DMS 273 (cell line): ENCODE measurements around the gene MBOAT1.
"Not testable (repeated sequence)": the region's sequence is repeated elsewhere in the genome, so short reads cannot be mapped to it uniquely, and the experiment has no call there.

Experiments used
- DNase-seq: peaks from one replicate; lab custom pipeline; 2025; ENCODE audit not compliant: unreplicated experiment; lab: John Stamatoyannopoulos, UW

Gene MBOAT1

GRCh38 chr6:20173833-20174792, 38.2 kb downstream of the MBOAT1 start:
- DNase-seq, result no peak

GRCh38 chr6:20172842-20173456, 39.3 kb downstream of the MBOAT1 start:
- no peak for DNase-seq

GRCh38 chr6:20170455-20171148, 41.7 kb downstream of the MBOAT1 start:
- DNase-seq, result no peak

DNA sequence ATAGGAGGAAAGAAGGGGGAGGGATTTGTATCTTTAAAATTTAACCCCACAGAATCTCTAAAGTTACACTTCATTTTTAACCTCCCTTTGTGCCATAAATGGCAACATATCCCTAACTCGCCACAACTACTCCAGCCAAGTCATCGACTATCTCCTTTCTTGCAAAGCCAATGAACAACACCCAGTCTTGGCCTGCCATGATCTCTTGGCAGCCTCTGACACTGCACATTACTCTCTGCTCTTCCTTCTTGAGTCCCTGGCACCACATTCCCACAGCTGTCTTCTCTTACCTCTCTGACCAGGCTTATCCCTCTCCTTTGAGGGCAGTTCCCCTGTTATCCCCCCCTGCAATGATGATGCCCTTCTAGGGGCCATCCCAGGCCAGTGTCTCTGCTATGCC, 42.5 kb downstream of the MBOAT1 start:
- no peak for DNase-seq

DNA sequence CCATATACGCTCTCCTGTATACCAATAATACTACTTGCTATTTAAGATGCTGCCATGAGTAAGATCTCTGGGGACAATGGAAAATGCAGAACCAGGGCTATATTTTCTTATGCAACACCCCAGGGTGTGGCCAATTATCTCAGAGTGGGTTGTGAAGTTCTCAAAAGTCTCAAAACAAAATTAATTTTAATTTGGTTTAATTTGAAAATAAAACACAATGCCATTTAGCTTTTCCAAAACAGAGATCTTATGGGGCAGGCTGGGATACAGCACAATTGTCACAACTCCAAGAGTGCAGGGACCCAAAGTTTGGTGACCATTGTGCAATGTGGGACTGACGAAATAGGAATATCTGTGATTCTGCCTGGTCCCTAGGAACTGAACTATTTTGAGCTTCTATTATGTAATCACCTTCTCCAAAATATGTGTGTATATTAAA, 43.1 kb downstream of the MBOAT1 start:
- no peak for DNase-seq

DNA sequence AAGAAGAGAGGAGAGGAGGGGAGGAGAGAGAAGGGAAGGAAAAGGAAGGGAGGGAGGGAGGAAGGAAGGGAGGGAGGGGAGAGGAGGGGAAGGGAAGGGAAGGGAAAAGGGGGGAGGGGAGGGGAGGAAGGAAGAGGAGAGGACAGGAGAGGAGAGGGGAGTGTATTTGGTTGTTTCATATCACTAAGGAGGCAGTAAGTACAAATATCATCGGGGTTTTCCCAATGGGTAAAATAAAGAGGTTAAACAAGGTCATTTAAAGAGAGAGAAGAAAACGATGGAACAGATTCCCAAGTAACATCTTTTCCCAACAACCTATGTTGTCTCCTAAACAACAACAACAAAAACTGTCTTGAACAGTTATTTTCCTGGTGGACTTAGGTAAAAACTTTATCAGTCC, 43.6 kb downstream of the MBOAT1 start:
- DNase-seq, result no peak

GRCh38 chr6:20167601-20168000, 44.7 kb downstream of the MBOAT1 start:
- no peak for DNase-seq

DNA sequence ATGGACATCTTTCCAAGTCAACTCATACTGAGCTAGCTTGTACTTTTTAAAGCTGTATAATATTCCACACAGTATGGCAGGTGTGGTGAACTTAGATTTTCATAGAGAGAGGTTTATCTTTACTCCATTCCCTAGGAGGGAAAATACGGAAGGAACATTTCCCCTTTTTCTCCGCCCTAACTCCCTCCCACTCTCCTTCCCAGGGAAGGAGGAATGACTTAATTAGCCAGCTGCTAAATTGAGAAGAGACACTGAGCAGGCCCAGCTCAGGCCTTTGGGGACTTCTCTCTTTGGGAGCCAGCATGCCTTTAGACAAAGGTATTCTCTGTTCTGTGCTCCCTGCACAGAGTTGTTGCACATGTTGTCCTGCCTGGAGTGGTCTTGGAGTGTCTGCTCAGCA, 46.1 kb downstream of the MBOAT1 start:
- DNase-seq, result no peak

- DNase-seq, result no peak
Observed at GRCh38 chr6:20162515-20162914, 49.8 kb downstream of the MBOAT1 start.

DNA sequence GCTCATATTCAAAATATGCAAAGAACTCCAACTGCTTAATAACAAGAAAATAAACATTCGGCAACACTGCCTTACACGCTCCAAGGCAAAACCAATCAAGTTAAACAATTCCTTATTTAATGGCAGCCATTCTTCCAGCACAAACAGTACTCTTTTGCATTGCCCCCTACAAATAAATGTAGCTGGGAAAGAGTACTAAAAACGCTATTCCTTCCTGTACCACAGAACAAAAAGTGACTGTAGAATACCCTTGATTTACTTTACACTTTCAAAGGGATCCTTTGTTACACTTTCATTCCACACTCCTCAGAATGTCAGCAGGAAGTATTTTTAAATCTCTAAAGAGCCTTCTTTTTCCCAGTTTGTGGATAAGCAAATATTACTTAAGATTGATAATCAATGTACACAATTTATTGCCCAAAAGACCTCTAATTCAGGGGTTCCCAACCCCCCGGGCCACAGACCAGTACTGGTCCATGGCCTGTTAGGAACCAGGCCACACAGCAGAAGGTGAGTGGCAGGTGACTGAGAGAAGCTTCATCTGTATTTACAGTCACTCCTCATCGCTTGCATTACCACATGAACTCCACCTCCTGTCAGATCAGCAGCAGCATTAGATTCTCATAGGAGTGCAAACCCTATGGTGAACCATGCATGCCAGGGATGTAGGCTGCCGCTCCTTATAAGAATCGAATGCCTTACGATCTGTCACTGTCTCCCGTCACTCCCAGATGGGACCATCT, 51.6 kb downstream of the MBOAT1 start:
- DNase-seq, result no peak

GRCh38 chr6:20159781-20160540, 52.3 kb downstream of the MBOAT1 start:
- DNase-seq, result no peak

DNA sequence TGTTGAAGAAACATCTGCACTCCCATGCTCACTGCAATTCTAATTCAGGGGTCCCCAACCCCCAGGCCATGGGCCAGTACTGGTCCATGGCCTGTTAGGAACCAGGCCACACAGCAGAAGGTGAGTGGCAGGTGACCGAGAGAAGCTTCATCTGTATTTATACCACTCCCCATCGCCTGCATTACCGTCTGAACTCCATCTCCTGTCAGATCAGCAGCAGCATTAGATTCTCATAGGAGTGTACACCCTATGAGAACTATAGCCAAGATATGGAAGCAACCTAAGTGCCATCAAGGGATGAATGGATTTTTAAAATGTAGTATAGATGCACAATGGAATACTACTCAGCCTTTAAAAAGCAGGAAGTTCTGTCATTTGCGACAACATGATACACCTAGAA, 53.2 kb downstream of the MBOAT1 start:
- DNase-seq, result no peak

DNA sequence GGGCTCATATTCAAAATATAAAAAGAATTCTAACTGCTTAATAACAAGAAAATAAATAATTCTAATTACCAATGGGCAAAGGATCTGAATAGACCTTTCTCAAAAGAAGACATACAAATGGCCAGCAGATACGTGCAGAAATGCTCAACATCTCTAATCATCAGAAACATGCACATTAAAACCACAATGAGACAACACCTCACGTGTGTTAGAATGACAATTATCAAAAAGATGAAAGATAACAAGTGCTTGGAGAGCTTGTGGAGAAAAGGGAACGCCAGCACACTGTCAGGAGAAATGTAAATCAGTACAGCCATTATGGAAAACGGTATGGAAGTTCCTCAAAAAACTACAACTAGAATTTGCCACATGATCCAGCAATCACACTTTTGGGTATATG, 53.6 kb downstream of the MBOAT1 start:
- no peak for DNase-seq

GRCh38 chr6:20156824-20157223, 55.4 kb downstream of the MBOAT1 start:
- DNase-seq, result no peak

DNA sequence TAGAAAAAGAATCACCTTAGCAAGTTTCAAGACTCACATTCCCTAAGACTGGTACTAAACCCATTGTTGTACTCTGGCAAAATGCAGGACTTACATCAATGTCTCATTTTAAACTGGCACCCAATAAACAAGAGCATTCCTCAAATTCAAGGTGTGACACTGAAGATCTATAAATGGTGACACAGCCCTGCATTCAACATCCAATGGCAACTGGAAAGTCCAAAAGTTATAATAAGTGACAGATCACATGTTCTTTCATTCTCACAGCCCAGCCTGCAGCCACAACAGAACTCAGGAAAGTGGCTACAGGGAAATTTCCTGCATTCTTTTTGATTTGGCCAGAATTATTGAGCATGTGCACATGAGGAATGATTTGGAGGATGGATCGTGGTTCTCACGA, 57.5 kb downstream of the MBOAT1 start:
- DNase-seq, result no peak

DNA sequence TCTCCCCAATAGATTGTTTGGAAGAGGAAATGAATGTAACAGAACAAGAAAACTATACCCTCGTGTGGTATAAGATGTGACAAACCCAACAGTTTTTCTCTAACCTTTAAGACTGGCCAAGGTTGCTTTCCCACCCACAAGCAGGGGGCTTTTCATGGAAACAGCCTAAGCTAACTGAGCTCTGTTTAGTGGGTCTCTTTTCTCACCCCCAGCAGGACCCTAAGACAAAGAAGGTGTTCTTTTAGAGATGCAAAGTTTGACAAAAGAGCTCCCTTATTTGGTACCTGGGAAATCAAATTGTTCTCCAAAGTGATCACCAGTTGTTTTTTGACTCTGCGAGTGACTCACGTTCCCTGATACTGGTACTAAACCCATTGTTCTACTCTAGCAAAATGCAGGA, 59.1 kb downstream of the MBOAT1 start:
- no peak for DNase-seq

GRCh38 chr6:20148433-20148832, 63.8 kb downstream of the MBOAT1 start:
- no peak for DNase-seq

GRCh38 chr6:20147469-20147868, 64.8 kb downstream of the MBOAT1 start:
- no peak for DNase-seq

DNA sequence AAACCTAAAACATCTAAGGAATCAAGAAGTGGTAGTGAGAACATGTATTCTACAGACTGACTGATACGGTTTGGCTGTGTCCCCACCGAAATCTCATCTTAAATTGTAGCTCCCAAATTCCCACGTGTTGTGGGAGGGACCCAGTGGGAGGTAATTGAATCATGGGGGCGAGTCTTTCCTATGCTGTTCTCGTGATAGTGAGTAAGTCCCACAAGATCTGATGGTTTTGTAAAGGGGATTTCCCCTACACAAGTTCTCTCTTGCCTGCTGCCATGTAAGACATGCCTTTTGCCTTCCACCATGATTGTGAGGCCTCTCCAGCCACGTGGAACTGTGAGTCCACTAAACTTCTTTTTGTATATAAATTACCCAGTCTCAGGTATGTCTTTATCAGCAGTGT, 65.4 kb downstream of the MBOAT1 start:
- not testable (repeated sequence) for DNase-seq

GRCh38 chr6:20146291-20146690, 66.0 kb downstream of the MBOAT1 start:
- DNase-seq, result no peak
